Measurements from ENCODE around the gene TEFM. TPM values are rescaled to one million over a fixed set of nuclear protein-coding genes. Genes with fewer than 3 reads are reported as not detected.

Gene TEFM
- total and polyA plus RNA-seq, 2 of the 8 experiments (the other 6 are each of a cell fraction or from before 2014, with no cell fraction given): 6.1 to 10.9 TPM

GRCh38 chr17:30906101-30906911 lies at the start of gene TEFM (continued):
- TF ChIP-seq SP4 (IDR thresholded peaks at IDR 0.05; ENCODE audit: low read length): peak; percentile 81
- no peak; the same call in 1 of the 2 replicates for TF ChIP-seq SIX5 (IDR thresholded peaks at IDR 0.05; ENCODE audit: low read depth, low read length)
- no peak for TF ChIP-seq CHD1 (IDR thresholded peaks at IDR 0.05; ENCODE audit: low read depth, low read length)
- TF ChIP-seq EGR1 (IDR thresholded peaks at IDR 0.05; ENCODE audit: borderline replicate concordance, low read depth, low read length): no peak
- no peak for TF ChIP-seq CBX5 (IDR thresholded peaks at IDR 0.05; ENCODE audit: low read depth, low read length)
- peak; percentile 33; the same call in 1 of the 2 replicates for TF ChIP-seq CHD2 (IDR thresholded peaks at IDR 0.05; ENCODE audit: low read length)
- peak; percentile 81 for TF ChIP-seq CTBP2 (IDR thresholded peaks at IDR 0.05; ENCODE audit: borderline replicate concordance, insufficient read depth, insufficient read length, low read length)
- TF ChIP-seq SAP30 (IDR thresholded peaks at IDR 0.05; ENCODE audit: insufficient read depth, insufficient replicate concordance, low read length): peak; percentile 40
- TF ChIP-seq BACH1 (IDR thresholded peaks at IDR 0.05; ENCODE audit: low read length): peak; percentile 42; the same call in 1 of the 2 replicates
- no peak; the same call in 1 of the 2 replicates for TF ChIP-seq RXRA (IDR thresholded peaks at IDR 0.05; ENCODE audit: insufficient read depth, low read depth, low read length)
- peak; percentile 43; the same call in 1 of the 2 replicates for TF ChIP-seq POLR2AphosphoS5 (IDR thresholded peaks at IDR 0.05; ENCODE audit: low read depth, low read length)
- TF ChIP-seq, protein P1, sequence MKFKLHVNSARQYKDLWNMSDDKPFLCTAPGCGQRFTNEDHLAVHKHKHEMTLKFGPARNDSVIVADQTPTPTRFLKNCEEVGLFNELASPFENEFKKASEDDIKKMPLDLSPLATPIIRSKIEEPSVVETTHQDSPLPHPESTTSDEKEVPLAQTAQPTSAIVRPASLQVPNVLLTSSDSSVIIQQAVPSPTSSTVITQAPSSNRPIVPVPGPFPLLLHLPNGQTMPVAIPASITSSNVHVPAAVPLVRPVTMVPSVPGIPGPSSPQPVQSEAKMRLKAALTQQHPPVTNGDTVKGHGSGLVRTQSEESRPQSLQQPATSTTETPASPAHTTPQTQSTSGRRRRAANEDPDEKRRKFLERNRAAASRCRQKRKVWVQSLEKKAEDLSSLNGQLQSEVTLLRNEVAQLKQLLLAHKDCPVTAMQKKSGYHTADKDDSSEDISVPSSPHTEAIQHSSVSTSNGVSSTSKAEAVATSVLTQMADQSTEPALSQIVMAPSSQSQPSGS (IDR thresholded peaks at IDR 0.05; ENCODE audit: low read length): 0 out of 2 replicates have a peak, but pooled peaks have one; percentile 69
- TF ChIP-seq POLR2A (IDR thresholded peaks at IDR 0.05; ENCODE audit: control extremely low read depth in 1 of 2, low read depth in 2 of 2, low read length in 2 of 2): peak in 1 of 2 experiments; percentile 76; a peak in 2 of 3 replicates
- peak; percentile 74 for TF ChIP-seq PHF8 (conservative IDR thresholded peaks at IDR 0.05; ENCODE audit: low read depth, low read length)
- TF ChIP-seq MAX (IDR thresholded peaks at IDR 0.05): peak; percentile 78
- peak; percentile 42 for TF ChIP-seq NANOG (IDR thresholded peaks at IDR 0.05; ENCODE audit: insufficient read depth, low read depth, low read length, poor library complexity, severe bottlenecking)
- TF ChIP-seq ASH2L (IDR thresholded peaks at IDR 0.05; ENCODE audit: low read length): peak; percentile 82
- TF ChIP-seq RBBP5 (IDR thresholded peaks at IDR 0.05; ENCODE audit: borderline replicate concordance, low read depth, low read length): peak; percentile 75; the same call in 1 of the 2 replicates
- TF ChIP-seq RAD21 (IDR thresholded peaks at IDR 0.05 in 1 of 2, conservative IDR thresholded peaks at IDR 0.05 in 1 of 2; ENCODE audit: low read depth in 2 of 2, low read length in 2 of 2): peak in 1 of 2 experiments; percentile 31; a peak in 2 of 4 replicates
- peak; percentile 88 for TF ChIP-seq YY1 (IDR thresholded peaks at IDR 0.05; ENCODE audit: low read depth, low read length)
- TF ChIP-seq RFX5 (IDR thresholded peaks at IDR 0.05; ENCODE audit: borderline replicate concordance, low read depth, low read length): no peak
- peak; percentile 73; the same call in 1 of the 2 replicates for TF ChIP-seq CREB1 (IDR thresholded peaks at IDR 0.05)
